WTC11 (cell line): Measurements from ENCODE around the gene ZC3H7B.

Experiments used
- NR2C2 ChIP-seq: sonication (generic); formaldehyde crosslinking; IDR thresholded peaks from 2 replicates; pipeline ENCODE4 v1.8.0; 2022; ENCODE audit warnings: mild to moderate bottlenecking, missing genetic modification reagents
- USF1 ChIP-seq: sonication (generic); formaldehyde crosslinking; IDR thresholded peaks from 2 replicates; pipeline ENCODE4 v1.8.0; 2022; ENCODE audit warnings: mild to moderate bottlenecking, missing genetic modification reagents

- TF ChIP-seq NR2C2 (no peak), USF1 (CRISPR knock-in tag) (no peak)
Observed at GRCh38 chr22:41365425-41365824, 64.1 kb downstream of the ZC3H7B start.
